SK-N-SH treated with all-trans-retinoic acid at 6 μM for 48 hours (cell line): ENCODE results near the gene PAPSS2.
"Not testable (repeated sequence)": the region's sequence is repeated elsewhere in the genome, so short reads cannot be mapped to it uniquely, and the experiment has no call there.

Experiments
- ATAC-seq: fragments of 200-7000 bp; cut with Tn5 transposase; 3 replicates; pipeline ENCODE4 v1.9.1; 2020; ENCODE audit warnings: mild to moderate bottlenecking, moderate library complexity
- ARNTL ChIP-seq: fragments of 450-650 bp; formaldehyde crosslinking; IDR thresholded peaks from 2 replicates; pipeline ENCODE4 v1.5.0; 2020; ENCODE audit warnings: low read depth, mild to moderate bottlenecking, moderate library complexity, borderline replicate concordance
- BACH2 ChIP-seq: fragments of 250-450 bp; sonication (Bioruptor Pico); IDR thresholded peaks from 2 replicates; pipeline ENCODE4 v1.9.0; 2021; ENCODE audit warnings: mild to moderate bottlenecking, borderline replicate concordance
- CSDC2 ChIP-seq: fragments of 250-450 bp; sonication (Bioruptor Pico); IDR thresholded peaks from 2 replicates; pipeline ENCODE4 v1.5.0; 2020; ENCODE audit warnings: mild to moderate bottlenecking, moderate library complexity
- ESRRG ChIP-seq: fragments of 250-450 bp; sonication (Bioruptor Pico); IDR thresholded peaks from 2 replicates; pipeline ENCODE4 v1.6.1; 2021; ENCODE audit warnings: mild to moderate bottlenecking
- GLIS3 ChIP-seq: fragments of 250-450 bp; sonication (Bioruptor Pico); IDR thresholded peaks from 2 replicates; pipeline ENCODE4 v1.5.0; 2020; ENCODE audit warnings: mild to moderate bottlenecking, moderate library complexity
- ISL1 ChIP-seq: fragments of 250-450 bp; sonication (Bioruptor Pico); IDR thresholded peaks from 2 replicates; pipeline ENCODE4 v2.1.2; 2022; ENCODE audit warnings: mild to moderate bottlenecking, moderate library complexity
- OSR1 ChIP-seq: fragments of 250-450 bp; sonication (Bioruptor Pico); IDR thresholded peaks from 2 replicates; pipeline ENCODE4 v1.8.0; 2022; ENCODE audit warnings: moderate library complexity, mild to moderate bottlenecking, inconsistent platforms
- PPARA ChIP-seq: fragments of 250-450 bp; sonication (Bioruptor Pico); IDR thresholded peaks from 2 replicates; pipeline ENCODE4 v1.5.0; 2020; ENCODE audit warnings: mild to moderate bottlenecking, borderline replicate concordance
- RARB ChIP-seq: fragments of 250-450 bp; sonication (Bioruptor Pico); IDR thresholded peaks from 2 replicates; pipeline ENCODE4 v1.8.0; 2021; ENCODE audit warnings: mild to moderate bottlenecking, moderate library complexity
- SNAI2 ChIP-seq: fragments of 250-450 bp; sonication (Bioruptor Pico); IDR thresholded peaks from 2 replicates; pipeline ENCODE4 v1.5.0; 2020; ENCODE audit warnings: mild to moderate bottlenecking, moderate library complexity
- TCF4 ChIP-seq: fragments of 250-450 bp; sonication (Bioruptor Pico); IDR thresholded peaks from 2 replicates; pipeline ENCODE4 v1.8.0; 2021; ENCODE audit warnings: mild to moderate bottlenecking, moderate library complexity, borderline replicate concordance
- TOX ChIP-seq: fragments of 250-450 bp; sonication (Bioruptor Pico); IDR thresholded peaks from 2 replicates; pipeline ENCODE4 v1.8.0; 2021; ENCODE audit warnings: mild to moderate bottlenecking, moderate library complexity, borderline replicate concordance
- ZC3H10 ChIP-seq: fragments of 250-450 bp; sonication (Bioruptor Pico); IDR thresholded peaks from 2 replicates; pipeline ENCODE4 v1.5.1; 2021; ENCODE audit warnings: mild to moderate bottlenecking, moderate library complexity
- ZFP3 ChIP-seq: fragments of 250-450 bp; sonication (Bioruptor Pico); IDR thresholded peaks from 2 replicates; pipeline ENCODE4 v1.5.0; 2020; ENCODE audit warnings: mild to moderate bottlenecking, moderate library complexity
- ZFP30 ChIP-seq: fragments of 450-650 bp; formaldehyde crosslinking; IDR thresholded peaks from 2 replicates; pipeline ENCODE4 v1.5.0; 2022; ENCODE audit warnings: mild to moderate bottlenecking, moderate library complexity
- ZNF565 ChIP-seq: fragments of 450-650 bp; formaldehyde crosslinking; conservative IDR thresholded peaks from 2 replicates; pipeline ENCODE4 v1.5.0; 2020; ENCODE audit warnings: low read depth, mild to moderate bottlenecking, moderate library complexity
- ZNF70 ChIP-seq: fragments of 450-650 bp; formaldehyde crosslinking; IDR thresholded peaks from 2 replicates; pipeline ENCODE4 v1.5.0; 2020; ENCODE audit warnings: mild to moderate bottlenecking, moderate library complexity
- ZNF8 ChIP-seq: fragments of 450-650 bp; formaldehyde crosslinking; IDR thresholded peaks from 2 replicates; pipeline ENCODE4 v1.5.0; 2020; ENCODE audit warnings: mild to moderate bottlenecking, moderate library complexity
- TF ChIP-seq, protein P1 (sequence below): fragments of 250-450 bp; sonication (Bioruptor Pico); IDR thresholded peaks from 2 replicates; pipeline ENCODE4 v1.5.1; 2020; ENCODE audit warnings: low read depth, mild to moderate bottlenecking, moderate library complexity
- TF ChIP-seq, protein P2 (sequence below): fragments of 250-450 bp; sonication (Bioruptor Pico); IDR thresholded peaks from 2 replicates; pipeline ENCODE4 v1.8.0; 2021; ENCODE audit warnings: low read depth, mild to moderate bottlenecking, moderate library complexity, borderline replicate concordance
- TF ChIP-seq, protein P3 (sequence below): fragments of 250-450 bp; sonication (Bioruptor Pico); IDR thresholded peaks from 2 replicates; pipeline ENCODE4 v1.5.1; 2021; ENCODE audit warnings: mild to moderate bottlenecking, moderate library complexity
- TF ChIP-seq, protein P4 (sequence below): fragments of 250-450 bp; sonication (Bioruptor Pico); IDR thresholded peaks from 2 replicates; pipeline ENCODE4 v1.5.0; 2020; ENCODE audit warnings: mild to moderate bottlenecking, moderate library complexity

Gene PAPSS2

DNA sequence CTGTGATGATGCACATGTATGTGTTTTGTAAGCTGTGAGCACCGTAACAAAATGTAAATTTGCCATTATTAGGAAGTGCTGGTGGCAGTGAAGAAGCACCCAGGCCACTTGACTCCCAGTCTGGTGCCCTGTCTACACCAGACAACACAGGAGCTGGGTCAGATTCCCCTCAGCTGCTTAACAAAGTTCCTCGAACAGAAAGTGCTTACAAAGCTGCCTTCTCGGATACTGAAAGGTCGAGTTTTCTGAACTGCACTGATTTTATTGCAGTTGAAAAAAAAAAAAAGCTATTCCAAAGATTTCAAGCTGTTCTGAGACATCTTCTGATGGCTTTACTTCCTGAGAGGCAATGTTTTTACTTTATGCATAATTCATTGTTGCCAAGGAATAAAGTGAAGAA, 87.2 kb downstream of the PAPSS2 start:
- TF ChIP-seq ESRRG (CRISPR knock-in tag) (no peak), RARB (CRISPR knock-in tag) (no peak), BACH2 (CRISPR knock-in tag) (no peak), OSR1 (no peak), TCF4 (CRISPR knock-in tag) (no peak), ISL1 (CRISPR knock-in tag) (no peak), ZFP3 (CRISPR knock-in tag) (no peak), ZC3H10 (CRISPR knock-in tag) (no peak), TOX (CRISPR knock-in tag) (no peak)
- TF ChIP-seq, protein P1, sequence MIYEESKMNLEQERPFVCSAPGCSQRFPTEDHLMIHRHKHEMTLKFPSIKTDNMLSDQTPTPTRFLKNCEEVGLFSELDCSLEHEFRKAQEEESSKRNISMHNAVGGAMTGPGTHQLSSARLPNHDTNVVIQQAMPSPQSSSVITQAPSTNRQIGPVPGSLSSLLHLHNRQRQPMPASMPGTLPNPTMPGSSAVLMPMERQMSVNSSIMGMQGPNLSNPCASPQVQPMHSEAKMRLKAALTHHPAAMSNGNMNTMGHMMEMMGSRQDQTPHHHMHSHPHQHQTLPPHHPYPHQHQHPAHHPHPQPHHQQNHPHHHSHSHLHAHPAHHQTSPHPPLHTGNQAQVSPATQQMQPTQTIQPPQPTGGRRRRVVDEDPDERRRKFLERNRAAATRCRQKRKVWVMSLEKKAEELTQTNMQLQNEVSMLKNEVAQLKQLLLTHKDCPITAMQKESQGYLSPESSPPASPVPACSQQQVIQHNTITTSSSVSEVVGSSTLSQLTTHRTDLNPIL = no peak
- no peak for ATAC-seq

DNA sequence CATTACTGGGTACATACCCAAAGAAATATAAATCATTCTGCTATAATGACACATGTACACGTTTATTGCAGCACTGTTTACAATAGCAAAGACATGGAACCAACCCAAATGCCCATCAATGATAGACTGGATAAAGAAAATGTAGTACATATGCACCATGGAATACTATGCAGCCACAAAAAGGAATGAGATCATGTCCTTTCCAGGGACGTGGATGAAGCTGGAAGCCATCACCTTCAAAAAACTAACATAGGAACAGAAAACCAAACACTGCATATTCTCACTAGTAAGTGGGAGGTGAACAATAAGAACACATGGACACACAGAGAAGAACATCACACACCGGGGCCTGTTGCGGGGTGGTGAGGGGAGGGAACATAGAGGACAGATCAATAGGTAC, 88.6 kb downstream of the PAPSS2 start:
- not testable (repeated sequence) for ATAC-seq

DNA sequence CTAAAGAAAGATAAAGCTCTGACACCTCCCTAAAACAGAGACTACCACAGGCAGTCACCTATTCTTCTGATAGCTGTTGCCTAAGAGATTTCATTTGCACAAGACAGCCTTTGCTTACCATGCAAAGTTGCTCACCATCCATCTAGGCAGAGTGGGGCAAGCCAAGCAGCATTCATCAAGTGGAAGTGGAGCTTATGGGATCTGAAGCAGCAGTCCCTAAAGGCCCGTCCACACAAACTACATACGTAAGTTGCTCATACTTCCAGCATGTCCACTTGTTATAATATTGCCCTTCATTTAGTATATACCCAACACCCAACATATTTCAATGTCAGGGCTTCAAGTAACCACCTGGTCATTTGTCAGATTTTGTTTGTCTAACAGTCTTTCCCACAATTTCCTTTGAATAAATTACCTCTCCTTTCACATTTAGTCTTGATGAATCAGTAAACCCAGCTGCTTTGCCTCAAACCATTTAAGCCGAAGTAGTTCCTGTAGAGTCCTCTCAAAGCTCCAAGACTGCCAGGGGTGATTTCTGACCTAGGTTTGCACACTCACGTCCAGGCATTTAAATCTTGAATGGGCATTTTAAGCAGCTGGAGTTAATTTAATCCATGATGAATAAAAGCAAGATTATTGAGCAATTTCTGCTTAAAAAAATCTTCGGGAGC, 90.5 kb downstream of the PAPSS2 start:
- ATAC-seq = peak; percentile 54
- TF ChIP-seq RARB (CRISPR knock-in tag) (no peak), CSDC2 (no peak), ZNF8 (CRISPR knock-in tag) (no peak), TCF4 (CRISPR knock-in tag) (no peak), ZFP3 (CRISPR knock-in tag) (no peak), PPARA (CRISPR knock-in tag) (no peak), GLIS3 (no peak), ESRRG (CRISPR knock-in tag) (no peak), ARNTL (CRISPR knock-in tag) (no peak), BACH2 (CRISPR knock-in tag) (no peak), ZNF70 (no peak), OSR1 (no peak), ZNF565 (CRISPR knock-in tag) (no peak), ZFP30 (CRISPR knock-in tag) (no peak), ZC3H10 (CRISPR knock-in tag) (no peak; the same call in 1 of the 2 replicates)
- TF ChIP-seq, protein P2, sequence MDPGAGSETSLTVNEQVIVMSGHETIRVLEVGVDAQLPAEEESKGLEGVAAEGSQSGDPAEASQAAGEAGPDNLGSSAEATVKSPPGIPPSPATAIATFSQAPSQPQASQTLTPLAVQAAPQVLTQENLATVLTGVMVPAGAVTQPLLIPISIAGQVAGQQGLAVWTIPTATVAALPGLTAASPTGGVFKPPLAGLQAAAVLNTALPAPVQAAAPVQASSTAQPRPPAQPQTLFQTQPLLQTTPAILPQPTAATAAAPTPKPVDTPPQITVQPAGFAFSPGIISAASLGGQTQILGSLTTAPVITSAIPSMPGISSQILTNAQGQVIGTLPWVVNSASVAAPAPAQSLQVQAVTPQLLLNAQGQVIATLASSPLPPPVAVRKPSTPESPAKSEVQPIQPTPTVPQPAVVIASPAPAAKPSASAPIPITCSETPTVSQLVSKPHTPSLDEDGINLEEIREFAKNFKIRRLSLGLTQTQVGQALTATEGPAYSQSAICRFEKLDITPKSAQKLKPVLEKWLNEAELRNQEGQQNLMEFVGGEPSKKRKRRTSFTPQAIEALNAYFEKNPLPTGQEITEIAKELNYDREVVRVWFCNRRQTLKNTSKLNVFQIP (CRISPR knock-in tag) = no peak
- TF ChIP-seq, protein P3, sequence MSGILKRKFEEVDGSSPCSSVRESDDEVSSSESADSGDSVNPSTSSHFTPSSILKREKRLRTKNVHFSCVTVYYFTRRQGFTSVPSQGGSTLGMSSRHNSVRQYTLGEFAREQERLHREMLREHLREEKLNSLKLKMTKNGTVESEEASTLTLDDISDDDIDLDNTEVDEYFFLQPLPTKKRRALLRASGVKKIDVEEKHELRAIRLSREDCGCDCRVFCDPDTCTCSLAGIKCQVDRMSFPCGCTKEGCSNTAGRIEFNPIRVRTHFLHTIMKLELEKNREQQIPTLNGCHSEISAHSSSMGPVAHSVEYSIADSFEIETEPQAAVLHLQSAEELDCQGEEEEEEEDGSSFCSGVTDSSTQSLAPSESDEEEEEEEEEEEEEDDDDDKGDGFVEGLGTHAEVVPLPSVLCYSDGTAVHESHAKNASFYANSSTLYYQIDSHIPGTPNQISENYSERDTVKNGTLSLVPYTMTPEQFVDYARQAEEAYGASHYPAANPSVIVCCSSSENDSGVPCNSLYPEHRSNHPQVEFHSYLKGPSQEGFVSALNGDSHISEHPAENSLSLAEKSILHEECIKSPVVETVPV (CRISPR knock-in tag) = no peak

DNA sequence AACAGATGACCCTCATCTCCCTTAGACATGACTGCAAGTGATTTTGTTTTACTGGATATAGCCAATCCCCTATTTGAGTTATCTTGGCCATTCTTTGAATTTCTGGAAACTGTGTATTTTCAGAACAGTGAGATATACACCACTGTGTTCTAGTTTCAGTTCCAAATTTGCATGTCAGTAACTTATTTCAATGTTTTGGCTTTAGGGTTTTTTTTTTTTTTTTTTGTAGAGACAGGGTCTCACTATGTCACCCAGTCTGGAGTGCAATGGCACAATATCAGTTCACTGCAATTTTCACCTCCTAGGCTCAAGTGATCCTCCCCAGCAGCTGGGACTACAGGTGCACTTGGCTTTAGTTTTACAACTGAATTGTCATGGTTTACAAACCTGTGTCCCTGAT, 91.1 kb downstream of the PAPSS2 start:
- no peak for ATAC-seq
- TF ChIP-seq RARB (CRISPR knock-in tag) (no peak), ZC3H10 (CRISPR knock-in tag) (no peak), CSDC2 (no peak), BACH2 (CRISPR knock-in tag) (no peak), OSR1 (no peak), ZNF8 (CRISPR knock-in tag) (no peak), GLIS3 (no peak), ZFP3 (CRISPR knock-in tag) (no peak), SNAI2 (CRISPR knock-in tag) (no peak), TOX (CRISPR knock-in tag) (no peak), TCF4 (CRISPR knock-in tag) (no peak), ESRRG (CRISPR knock-in tag) (no peak)
- TF ChIP-seq, protein P2 (CRISPR knock-in tag) = no peak
- TF ChIP-seq, protein P1 = no peak
- TF ChIP-seq, protein P4, sequence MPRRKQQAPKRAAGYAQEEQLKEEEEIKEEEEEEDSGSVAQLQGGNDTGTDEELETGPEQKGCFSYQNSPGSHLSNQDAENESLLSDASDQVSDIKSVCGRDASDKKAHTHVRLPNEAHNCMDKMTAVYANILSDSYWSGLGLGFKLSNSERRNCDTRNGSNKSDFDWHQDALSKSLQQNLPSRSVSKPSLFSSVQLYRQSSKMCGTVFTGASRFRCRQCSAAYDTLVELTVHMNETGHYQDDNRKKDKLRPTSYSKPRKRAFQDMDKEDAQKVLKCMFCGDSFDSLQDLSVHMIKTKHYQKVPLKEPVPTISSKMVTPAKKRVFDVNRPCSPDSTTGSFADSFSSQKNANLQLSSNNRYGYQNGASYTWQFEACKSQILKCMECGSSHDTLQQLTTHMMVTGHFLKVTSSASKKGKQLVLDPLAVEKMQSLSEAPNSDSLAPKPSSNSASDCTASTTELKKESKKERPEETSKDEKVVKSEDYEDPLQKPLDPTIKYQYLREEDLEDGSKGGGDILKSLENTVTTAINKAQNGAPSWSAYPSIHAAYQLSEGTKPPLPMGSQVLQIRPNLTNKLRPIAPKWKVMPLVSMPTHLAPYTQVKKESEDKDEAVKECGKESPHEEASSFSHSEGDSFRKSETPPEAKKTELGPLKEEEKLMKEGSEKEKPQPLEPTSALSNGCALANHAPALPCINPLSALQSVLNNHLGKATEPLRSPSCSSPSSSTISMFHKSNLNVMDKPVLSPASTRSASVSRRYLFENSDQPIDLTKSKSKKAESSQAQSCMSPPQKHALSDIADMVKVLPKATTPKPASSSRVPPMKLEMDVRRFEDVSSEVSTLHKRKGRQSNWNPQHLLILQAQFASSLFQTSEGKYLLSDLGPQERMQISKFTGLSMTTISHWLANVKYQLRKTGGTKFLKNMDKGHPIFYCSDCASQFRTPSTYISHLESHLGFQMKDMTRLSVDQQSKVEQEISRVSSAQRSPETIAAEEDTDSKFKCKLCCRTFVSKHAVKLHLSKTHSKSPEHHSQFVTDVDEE = no peak
